Measurements from ENCODE around the gene ZSWIM2. TPM values are rescaled to one million over a fixed set of nuclear protein-coding genes. Genes with fewer than 3 reads are reported as not detected.

ZSWIM2 gene
- total and polyA plus RNA-seq, 2 experiments from 2014 or later = not detected

DNA sequence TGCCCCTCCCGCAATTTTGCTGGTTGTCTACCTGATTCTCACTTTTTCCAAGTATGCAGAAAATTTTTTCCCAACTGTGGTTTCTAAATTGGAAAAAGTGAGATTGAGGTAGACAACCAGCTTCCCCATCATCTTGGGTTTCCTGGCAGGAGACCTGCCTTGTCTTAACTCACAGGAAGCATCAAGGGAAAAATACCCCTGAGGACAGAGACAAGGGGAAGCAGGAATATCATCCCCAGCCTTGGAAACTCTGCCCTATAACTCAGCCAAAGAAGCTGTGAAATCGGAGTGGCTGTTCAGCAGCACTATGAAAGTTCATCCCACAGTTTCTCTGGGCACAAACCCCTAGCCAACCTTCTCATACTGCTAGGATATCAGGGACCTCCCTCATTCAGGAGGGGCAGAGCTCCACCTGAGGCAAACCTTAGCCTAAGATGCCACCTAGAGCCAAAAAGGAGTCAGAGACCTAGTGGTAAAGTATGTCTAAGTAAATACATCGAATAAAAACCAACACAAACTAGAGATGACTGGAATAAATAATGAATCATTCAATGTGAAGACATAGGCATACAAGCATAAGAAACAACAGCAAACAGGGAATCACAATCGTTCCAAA, 68.2 kb downstream of the ZSWIM2 start:
- no peak overlapping the region for H3K27ac ChIP-seq
- DNase-seq (ENCODE audit: low read depth in 1 of 2, low spot score in 1 of 2) = peak; percentile 40 to 51
- no peak overlapping the region for H3K4me3 ChIP-seq
- H3K27me3 ChIP-seq = no peaks in the 10 kb centered on the region
- H3K36me3 ChIP-seq = no peaks in the 10 kb centered on the region
- H3K4me1 ChIP-seq (ENCODE audit: low read depth) = no peaks in the 10 kb centered on the region
- TF ChIP-seq, protein P1, sequence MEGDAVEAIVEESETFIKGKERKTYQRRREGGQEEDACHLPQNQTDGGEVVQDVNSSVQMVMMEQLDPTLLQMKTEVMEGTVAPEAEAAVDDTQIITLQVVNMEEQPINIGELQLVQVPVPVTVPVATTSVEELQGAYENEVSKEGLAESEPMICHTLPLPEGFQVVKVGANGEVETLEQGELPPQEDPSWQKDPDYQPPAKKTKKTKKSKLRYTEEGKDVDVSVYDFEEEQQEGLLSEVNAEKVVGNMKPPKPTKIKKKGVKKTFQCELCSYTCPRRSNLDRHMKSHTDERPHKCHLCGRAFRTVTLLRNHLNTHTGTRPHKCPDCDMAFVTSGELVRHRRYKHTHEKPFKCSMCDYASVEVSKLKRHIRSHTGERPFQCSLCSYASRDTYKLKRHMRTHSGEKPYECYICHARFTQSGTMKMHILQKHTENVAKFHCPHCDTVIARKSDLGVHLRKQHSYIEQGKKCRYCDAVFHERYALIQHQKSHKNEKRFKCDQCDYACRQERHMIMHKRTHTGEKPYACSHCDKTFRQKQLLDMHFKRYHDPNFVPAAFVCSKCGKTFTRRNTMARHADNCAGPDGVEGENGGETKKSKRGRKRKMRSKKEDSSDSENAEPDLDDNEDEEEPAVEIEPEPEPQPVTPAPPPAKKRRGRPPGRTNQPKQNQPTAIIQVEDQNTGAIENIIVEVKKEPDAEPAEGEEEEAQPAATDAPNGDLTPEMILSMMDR (IDR thresholded peaks at IDR 0.05; ENCODE audit: low read depth, low read length) = peak; percentile 20
- no peaks in the 10 kb centered on the region for H3K9me3 ChIP-seq (ENCODE audit: low read depth)

Other genes with a start within 250 kb of the ZSWIM2 start
- gene FAM171B, start 155.1 kb downstream of the ZSWIM2 start, total RNA-seq = 1.5 and 1.6 TPM in 2 replicates
- 1.1 and 1.4 TPM in 2 replicates for gene FAM171B, start 155.1 kb downstream of the ZSWIM2 start, polyA plus RNA-seq